CD4-positive, alpha-beta T cell treated with Interleukin-21 for 1 hour (primary cell): Measurements from ENCODE around the gene CHCHD5.
A peak's percentile ranks its signal among the peaks of the same experiment; 100 is the strongest.

Source experiments
- DNase-seq: peaks from one replicate; pipeline ENCODE4 v3.0.0-alpha.2; 2020

Gene CHCHD5

DNA sequence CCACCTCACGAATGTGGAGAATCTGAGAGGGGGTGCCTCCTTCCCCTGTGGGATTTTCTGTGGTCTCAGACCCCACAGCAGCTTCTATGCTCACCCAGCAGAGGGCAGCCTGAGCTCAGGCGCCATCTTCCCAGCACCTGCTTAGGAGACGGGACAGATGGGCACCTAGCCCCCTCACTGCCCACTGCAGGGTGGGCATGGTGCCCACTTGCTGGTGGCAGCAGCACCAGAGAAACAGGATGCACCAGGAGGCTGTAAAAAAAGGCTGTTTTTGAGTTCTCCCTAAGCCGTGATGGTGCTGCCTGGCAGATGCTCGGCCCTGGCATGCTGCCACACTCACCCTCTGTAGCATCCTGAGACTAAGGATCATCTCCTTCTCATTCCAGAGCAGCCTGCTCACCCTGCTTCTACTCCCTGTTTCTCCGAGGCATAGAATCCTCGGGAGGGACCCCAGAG is 42.2 kb downstream of the CHCHD5 start:
- peak; percentile 70 for DNase-seq

DNA sequence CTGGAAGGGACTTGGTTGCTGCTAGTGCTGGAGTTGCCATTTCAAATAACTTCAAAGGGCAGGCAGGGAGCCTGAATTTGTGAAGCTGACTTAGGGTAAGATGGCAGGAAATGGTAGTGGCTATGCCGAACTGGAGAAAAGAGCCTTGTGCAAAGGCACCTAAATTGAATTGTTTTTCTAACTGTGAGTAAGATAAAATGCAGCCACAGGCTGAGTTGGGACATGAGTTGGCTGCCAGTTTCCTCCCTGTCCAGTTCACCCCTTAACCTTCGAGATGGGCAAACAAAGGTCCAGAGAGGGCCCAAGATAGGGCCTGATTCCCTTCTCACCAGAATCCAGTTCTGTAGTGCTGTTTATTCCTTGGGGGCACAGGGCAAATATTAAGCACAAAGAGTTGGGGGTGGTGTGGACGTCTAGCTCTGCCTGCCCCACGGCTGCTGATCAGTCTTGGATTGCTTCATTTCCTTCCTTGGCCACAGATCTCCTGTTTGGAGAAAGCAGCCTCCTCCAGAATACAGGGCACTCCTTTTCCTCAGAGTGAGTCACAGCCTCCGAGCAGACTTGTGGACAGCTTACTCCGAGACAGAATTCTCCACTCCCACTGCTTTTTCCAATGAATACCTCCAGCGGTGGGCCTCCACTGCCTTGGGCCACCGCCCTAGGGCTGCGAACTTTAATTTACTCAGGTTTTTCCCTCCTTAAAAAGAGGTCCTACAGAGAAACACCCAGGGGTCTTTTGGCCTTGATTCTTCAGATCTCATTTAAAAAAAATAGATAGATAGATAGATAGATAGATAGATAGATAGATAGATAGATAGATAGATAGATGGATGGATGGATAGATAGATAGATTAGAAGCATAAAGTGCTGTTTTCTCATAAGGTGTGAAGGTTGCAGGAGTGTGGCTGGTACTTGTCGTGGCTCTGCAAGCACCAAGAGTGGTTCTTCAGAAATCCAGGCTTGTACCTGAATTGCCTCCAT is 42.9 kb downstream of the CHCHD5 start:
- DNase-seq = peak; percentile 56

DNA sequence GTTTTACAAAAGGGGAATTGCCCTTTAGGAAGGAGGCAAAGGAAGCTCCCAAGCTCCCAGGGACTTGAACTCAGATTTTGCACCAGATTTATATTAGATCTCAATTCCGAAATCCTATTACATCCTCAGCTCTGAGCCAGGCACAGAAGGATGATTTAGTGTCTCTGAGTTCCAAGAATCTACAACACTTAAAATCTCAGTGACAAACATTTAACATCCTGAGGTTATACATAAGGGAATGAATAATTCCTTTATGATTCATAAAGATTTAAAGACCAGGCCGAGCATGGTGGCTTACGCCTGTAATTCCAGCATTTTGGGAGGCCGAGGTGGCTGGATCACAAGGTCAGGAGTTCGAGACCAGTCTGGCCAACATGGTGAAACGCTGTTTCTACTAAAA is 44.8 kb downstream of the CHCHD5 start:
- no peak for DNase-seq

DNA sequence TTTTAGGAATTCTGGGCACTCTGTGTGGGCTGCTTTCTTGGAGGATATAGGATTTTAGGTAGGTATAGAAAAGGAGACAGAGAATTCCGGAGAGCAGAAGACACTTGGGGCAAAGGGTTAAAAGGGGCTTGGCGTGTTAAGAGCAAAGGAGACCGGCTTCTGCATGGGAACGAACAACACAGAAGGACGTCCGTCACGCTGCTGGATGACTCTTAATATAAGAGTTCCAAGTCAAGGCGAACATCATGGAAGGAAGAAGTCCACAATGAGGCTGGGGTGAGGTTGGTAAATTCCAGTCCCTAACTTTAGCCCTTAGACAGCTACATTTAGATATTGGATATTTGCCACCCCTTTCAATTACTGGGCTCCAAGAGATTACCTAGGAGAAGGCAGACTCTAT is 45.4 kb downstream of the CHCHD5 start:
- DNase-seq = no peak

DNA sequence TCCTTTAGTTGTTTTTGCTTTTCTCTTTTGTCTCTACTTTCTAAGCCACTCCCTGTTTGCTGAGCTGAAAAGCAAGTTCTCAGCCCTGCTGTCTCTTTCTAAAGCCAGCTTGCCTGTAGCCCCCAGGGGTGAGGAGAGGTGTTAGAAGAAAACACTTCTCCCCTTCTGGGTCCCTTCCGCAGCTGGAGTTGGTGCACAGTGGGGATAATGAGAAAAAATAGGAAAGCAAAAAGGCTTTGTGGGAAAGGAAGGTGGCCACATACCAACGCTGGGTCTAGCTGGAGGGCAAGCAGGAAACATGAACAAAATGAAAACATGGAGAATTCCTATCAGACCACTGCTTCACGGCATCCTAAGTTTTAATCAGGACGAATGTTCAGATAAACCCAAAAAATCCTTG is 45.9 kb downstream of the CHCHD5 start:
- DNase-seq = no peak

DNA sequence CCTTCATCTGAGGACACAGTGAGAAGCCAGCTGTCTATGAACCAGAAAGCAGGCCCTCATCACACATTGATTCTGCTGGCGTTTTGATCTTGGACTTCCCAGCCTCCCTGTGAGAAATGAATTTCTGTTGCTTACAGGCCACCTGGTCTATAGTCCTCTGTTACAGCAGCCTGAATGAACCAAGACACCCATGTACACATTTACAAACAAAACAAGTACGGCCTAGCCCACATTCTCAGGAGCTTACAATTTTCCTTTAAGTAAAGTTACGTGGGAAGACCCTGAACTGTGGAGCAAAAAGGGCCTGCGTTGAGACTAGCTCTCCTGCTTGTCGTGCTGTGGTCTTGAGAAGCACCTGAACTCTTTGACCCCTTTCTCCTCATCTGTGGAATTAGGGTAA is 49.3 kb downstream of the CHCHD5 start:
- no peak for DNase-seq

DNA sequence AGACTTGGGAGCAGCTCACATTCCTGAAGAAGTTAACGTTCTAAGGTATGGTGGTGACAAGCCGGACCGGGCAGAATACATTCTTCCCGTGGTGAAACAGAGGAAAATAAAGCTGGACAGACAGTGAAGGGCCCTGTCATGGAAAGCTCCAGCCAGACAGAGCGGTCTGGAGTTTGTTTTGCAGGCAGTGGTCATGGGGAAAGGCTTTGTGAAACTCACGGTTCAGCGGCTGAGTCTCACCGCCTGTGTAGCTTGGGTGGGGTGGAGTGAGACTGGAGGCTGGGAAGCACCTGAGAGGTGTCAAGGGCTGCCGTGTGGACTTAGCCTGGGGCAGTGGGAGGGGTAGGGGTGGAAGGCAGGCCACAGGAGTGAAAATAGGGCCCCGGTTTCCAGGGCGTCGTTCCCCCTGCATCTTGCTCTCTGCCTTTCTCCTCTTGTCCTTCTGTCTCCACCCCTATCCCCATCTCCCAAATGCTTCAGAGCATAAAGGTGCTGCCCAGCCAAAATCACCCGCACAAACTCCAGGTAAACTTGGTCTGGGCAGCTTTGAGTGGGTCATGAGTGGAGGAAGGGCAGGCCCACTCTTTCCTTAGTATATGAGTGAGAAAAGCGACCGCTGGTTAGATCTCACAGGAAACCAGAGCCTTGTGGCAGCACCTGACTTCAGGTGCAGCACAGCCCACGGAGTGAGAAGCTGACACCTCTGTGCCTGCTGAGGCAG is 49.9 kb downstream of the CHCHD5 start:
- peak; percentile 38 for DNase-seq

DNA sequence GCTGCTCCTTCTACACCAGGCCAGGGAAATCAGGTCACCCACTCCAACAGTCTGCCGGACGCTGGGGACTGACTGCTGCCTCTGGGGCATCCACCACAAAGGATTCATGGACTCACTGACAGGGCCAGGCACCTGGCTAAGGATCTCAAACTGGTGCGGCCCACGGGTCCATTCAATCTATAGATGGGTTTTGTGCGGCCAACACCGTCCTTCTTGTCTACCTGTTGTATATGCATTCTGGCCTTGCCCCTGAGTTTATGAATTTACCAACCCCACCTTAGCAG is 50.4 kb downstream of the CHCHD5 start:
- no peak for DNase-seq

DNA sequence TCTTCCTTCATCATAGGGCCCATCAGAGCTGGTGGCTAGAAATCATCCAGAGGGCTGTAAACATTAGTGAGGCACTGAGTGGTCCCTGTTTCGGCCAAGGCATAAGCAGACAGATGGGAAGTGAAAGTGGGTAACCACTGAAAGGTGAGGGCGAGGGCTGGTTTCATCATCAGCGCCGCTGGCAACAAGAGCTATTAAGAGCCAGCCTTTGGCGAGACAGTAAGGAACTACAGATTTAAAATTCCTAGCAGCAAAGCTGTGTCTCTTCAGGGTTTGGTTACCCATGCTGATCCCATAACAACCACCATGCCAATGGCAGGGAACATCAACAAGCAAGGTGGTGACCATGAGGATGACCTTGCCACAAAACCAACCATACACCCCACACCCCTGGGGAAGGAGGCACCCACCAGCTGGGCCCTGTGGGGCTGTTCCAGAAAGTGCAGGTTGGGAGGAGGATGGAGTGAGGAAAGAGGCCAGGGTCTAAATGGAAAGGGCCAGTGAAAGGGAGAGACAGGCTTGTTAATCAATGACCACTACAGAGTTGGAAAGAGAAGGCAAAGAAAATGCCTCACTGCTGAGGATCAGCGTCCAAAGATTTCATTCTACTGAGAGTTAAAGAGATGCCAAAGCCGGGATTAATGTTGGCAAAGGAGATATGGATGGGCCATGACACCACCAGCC is 52.3 kb downstream of the CHCHD5 start:
- DNase-seq = no peak

DNA sequence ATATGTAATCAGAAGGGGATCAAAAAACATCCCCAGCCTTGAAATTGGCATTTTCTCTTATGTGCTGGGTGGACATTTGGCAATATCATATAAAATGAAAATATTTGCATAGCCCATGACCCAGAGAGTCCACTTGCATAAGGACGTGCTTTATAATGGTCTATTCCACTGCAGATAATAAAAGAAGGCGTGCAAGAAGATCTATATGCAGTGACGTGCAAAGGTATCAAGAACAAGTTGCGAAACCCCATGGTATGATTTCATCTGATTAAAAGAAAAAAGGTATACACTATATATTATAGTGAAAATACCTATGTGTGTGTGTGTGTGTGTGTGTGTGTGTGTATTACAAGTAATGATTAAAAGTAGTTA is 52.9 kb downstream of the CHCHD5 start:
- DNase-seq = no peak
